NAMALWA (cell line): Measurements from ENCODE around the gene FCHSD2.

Source experiments
- DNase-seq: peaks from one replicate; pipeline ENCODE4 v3.0.0-alpha.2; 2015; ENCODE audit warnings: low spot score

Gene FCHSD2

GRCh38 chr11:73172992-73173656, 31.0 kb upstream of the FCHSD2 start:
- no peak for DNase-seq

GRCh38 chr11:73171436-73172161, 29.5 kb upstream of the FCHSD2 start:
- DNase-seq, result no peak

GRCh38 chr11:73170140-73170539, 28.0 kb upstream of the FCHSD2 start:
- no peak for DNase-seq

GRCh38 chr11:73168925-73169579, 26.9 kb upstream of the FCHSD2 start:
- no peak for DNase-seq

- no peak for DNase-seq
Observed at GRCh38 chr11:73167363-73167954, 25.3 kb upstream of the FCHSD2 start.

GRCh38 chr11:73164803-73165540, 22.9 kb upstream of the FCHSD2 start:
- no peak for DNase-seq

DNA sequence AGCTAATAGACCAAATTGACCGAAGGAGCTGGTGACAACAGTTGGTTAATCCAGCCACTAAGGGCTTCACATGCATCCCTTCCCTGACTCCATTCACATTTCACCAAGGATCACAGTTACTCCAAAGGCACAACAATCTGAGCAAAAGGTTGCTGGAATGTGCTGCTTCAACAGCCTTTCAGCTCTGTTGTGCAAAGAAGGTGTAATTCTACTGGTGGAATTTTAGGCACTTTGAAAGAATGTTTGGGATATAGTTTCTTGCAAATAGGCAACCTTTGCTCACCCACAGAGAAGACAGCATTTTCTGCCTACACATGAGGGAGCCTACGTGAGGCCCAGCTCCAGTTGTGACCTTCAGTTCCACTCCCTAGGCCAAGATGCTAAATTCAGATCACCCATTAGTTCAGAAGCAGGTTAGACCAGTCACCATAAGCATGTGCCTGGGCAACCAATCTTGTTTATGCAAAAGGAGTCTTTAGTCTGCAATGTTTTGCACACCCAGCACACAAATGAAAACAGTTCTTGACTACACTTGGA, 21.6 kb upstream of the FCHSD2 start:
- no peak for DNase-seq

DNA sequence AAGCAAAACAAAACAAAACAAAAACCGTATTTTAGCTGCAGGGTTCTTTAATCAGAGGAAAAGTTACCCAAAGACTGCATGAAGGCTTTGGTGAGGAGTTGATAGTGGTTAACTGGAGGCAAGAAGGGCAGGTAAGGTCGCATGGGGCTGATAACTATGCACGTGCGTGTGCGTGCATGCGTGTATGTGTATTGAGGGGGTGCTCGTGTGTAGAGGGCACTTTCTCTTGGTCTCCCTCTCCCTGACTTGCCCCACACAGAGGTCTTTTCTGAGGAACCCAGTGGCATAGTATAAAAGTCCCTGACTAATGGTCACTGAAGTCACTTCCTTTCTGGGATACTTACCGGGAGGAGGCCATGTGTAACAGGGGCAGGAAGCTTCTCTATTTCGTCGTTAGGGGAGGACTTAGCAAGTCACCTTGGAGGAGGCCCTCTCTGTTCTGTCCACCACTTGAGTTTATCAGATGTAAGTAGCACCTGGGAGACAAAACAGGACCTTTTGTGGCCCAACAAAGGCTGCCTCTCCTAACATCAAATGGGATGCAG, 20.1 kb upstream of the FCHSD2 start:
- DNase-seq, result no peak

DNA sequence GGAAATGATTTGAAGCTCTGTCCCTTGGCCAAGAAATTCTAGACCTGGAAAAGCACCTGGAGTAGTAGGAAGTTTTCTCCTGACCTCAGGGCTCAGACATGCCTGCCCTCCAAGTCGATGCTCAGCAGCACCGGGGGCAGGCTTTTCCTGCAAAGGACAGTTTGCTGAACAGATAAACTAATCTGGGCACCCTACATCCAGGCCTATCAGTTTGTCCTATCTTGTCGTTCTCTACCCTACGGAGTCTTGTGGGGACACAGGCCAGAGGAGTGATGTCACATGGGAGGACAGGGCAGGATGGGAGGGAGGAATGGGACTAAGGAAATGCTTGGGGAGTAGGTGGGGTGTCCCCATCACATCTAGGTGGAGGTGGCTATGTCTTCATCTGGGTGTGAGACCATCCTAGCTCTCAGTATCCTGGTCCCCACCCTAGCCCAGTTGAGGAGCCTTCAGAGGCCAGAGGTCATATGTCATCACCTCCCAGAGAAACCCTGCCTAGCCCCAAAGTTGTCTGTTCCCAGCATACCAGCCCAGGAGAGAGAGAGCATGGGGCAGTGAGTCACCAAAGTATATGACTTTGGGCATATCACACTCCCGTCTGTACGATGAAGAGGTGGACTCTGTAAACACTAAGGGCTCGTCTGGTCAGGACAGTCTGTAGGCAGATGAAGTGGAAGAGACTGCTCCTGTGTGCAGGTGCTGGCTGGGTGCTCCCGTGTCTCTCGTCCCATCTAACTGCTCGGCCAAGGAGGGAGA, 18.1 kb upstream of the FCHSD2 start:
- no peak for DNase-seq

GRCh38 chr11:73159297-73159696, 17.2 kb upstream of the FCHSD2 start:
- DNase-seq, result no peak

DNA sequence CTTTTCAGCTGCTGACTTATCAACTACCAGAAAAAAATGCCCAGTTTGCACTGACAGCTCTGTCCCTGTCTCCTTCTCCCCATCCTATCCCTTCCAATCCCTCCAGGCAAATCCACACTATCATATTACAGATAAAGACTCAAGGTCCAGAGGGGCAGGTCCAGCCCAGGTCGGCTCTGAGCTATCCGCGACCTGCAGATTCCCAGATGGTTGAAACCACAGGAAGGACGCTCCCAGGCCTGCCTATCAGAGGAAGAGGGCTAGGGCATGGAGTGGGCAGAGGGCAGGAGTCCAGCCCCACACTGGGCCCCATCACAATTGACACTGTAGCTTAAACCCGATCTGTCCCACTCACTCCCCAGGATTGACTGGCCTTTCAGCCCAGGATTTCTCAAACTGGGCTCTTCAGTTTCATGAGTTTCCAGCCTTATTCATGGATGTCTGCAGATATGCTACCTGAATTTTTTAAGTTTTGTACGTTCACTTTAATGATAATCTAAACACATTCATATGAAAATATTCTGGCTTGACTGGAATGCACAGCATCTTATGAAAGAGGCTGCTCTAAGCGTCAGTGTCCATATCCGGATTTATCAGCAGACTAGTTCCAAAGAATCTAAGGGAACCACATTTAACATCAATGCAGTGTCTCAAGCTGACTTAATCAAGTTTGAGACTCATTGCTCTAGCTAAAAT, 16.4 kb upstream of the FCHSD2 start:
- DNase-seq, result no peak

DNA sequence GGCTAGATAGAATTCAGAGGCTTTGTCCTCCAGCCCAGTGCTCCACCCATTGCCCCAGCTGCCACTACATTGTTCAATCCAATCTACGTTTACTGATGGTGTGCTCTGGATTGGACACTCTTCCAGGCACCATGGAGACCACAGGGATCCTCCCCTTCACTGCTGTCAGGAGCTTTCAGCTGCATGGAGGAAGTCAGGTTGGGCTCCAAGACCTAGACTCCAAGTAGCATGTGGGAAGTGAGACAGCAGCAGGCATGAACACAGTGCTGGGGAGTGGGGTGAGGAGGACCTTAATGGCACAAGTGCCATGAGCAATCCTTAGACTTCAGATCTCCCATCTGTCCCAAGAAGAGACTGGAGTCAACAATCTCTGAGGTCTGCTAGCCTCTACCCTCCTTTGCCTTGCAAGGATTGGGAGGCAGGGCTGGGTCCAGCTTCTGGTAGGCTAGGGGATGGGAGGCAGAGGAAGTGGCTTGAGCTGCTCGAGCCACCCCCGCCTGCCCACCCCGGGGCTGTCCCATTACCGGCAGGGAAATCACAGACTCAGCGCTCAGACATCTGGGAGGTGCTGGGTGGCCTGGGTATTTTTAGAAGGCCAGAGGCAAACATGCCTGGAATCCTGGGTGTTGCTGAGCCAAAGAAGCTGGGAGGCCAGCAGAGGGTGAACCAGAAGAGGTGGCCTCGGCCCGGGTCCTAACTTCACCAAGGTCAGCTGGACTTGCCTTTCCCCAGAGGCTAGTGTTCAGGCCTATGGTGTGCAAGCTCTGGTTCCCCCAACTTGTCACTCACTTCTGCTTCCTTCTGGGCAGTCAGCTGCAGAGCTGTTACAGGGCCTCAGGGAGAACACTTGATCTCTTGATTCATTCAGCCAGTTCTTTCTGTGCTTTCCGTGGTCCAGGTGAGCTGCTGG, 15.2 kb upstream of the FCHSD2 start:
- peak; percentile 51 for DNase-seq

DNA sequence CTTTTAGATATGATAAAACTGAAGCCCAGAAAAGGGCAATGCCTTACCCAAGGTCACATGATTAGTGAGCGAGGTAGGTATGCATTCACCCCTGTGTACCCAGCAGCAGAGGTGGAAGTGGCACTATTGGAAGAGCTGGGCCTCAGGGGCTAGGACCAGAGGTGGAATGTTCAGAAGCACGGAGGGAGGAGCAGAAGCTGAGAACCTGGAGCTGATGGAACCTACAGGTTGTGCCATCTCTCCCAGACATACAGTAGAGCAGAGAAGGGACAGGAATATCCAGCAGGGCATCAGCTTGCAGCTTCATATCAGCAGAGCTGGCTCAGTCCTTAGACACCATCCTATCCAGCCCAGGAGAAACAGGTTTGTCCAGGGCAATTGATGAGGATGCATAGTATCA, 14.6 kb upstream of the FCHSD2 start:
- DNase-seq, result no peak

- no peak for DNase-seq
Observed at GRCh38 chr11:73156114-73156513, 14.0 kb upstream of the FCHSD2 start.

GRCh38 chr11:73155102-73155501, 13.0 kb upstream of the FCHSD2 start:
- no peak for DNase-seq

DNA sequence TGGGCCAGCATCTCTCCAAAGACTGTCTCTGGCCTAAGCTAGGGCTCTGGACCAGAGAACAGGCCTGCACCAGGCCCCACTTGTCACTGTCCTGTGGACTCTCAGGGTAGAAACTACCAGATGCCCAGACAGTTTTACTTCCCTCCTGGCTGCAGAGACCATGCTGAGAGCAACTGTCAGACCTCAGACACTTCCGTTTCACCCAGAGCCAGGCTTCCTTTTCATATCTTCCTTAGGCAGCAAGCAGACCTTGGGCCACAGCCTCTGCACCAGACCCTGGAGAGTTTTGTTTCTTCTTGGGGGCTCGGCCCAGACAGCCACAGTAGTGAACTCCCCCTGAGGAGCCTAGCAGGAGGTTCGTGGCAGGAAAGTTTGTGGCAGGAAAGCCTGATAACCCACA, 12.1 kb upstream of the FCHSD2 start:
- DNase-seq, result peak; percentile 82

DNA sequence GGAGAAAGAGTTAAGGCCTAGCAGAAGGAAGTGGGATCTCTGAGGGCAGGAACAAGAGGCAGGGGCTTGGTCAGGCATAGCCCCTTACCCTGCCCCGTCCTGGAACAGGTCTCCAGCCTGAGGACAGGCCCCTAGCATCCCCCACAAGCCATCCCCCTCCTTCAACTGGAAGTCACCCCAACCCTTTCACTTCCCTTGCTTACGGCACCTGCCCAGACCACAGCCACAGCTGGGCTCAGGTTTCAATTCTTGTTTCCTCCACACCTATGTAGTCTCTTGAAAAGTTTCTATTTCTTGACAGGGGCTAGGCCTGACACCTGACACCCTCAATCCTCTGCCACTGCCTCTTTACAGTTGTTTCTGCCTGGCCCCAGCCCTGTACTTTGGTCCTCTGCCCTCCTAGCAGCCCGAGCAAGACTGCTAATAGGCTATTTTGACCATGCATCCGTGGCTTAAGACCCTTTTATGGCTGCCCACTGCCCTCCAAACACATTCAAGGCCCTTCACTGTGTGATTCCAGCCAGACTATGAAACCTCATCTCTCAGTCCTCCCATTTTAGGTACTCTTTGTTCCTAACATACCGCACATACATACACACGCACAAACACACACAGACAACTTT, 10.9 kb upstream of the FCHSD2 start:
- DNase-seq, result peak; percentile 94

GRCh38 chr11:73152086-73152853, 10.2 kb upstream of the FCHSD2 start:
- DNase-seq, result peak; percentile 90
